Transverse colon (tissue), 4 donors: ENCODE results near the gene CALML3. TPM values are rescaled to one million over a fixed set of nuclear protein-coding genes. Genes with fewer than 3 reads are reported as not detected.

Experiments
- DNase-seq: peaks from one replicate; pipeline ENCODE4 v3.0.0-alpha.2; 2019
- H3K27ac ChIP-seq, 4 donors: fragments of 200-600 bp; sonication (generic); 2 replicates each; pipeline ENCODE4 v1.5.1; 2016 to 2018; ENCODE audit warnings: inconsistent platforms in 4 of 4
- H3K27me3 ChIP-seq: fragments of 200-600 bp; sonication (generic); 2 replicates; pipeline ENCODE4 v1.5.1; 2017; ENCODE audit warnings: inconsistent platforms
- H3K36me3 ChIP-seq, 4 donors: fragments of 200-600 bp; sonication (generic); 2 replicates each; pipeline ENCODE4 v1.5.1; 2017 to 2019; ENCODE audit warnings: inconsistent platforms in 4 of 4
- H3K4me1 ChIP-seq, 4 donors: fragments of 200-600 bp; sonication (generic); 2 replicates each; pipeline ENCODE4 v1.5.1; 2017 to 2020; ENCODE audit warnings: inconsistent platforms in 4 of 4
- H3K4me3 ChIP-seq, 4 donors: fragments of 200-600 bp; sonication (generic); 1 replicate in 1 of 4; 2 replicates in 3 of 4; pipeline versions ENCODE4 v1.5.1 to v1.6.1; 2017 to 2019; ENCODE audit warnings: inconsistent platforms in 4 of 4
- H3K9me3 ChIP-seq, 2 donors: fragments of 200-600 bp; sonication (generic); 2 replicates each; pipeline ENCODE4 v1.5.1; 2017 to 2019; ENCODE audit warnings: inconsistent platforms in 2 of 2
- EP300 ChIP-seq: sonication (generic); formaldehyde crosslinking; IDR thresholded peaks from one replicate; pipeline ENCODE4 v1.6.1; 2017; ENCODE audit warnings: antibody characterized with exemption, low read depth
- POLR2A ChIP-seq: fragments of 450-650 bp; IDR thresholded peaks from one replicate; pipeline ENCODE4 v1.6.1; 2016; ENCODE audit warnings: antibody characterized with exemption, mild to moderate bottlenecking, moderate library complexity
- POLR2AphosphoS5 ChIP-seq, 3 donors: sonication (generic); formaldehyde crosslinking; IDR thresholded peaks; one replicate each; pipeline ENCODE4 v1.6.1; 2016; ENCODE audit warnings: antibody characterized with exemption in 3 of 3
- WGBS, 2 donors: methylation state at CpG; one replicate each; pipeline ENCODE4 v1.1.5; 2018; ENCODE audit warnings: low coverage in 1 of 2; 5-methylcytosine and 5-hydroxymethylcytosine counted together
- in situ Hi-C, 4 donors: fragments of 200-750 bp; cut with MboI; loops; one replicate each; pipeline versions ENCODE4 v1.15.0 to v1.15.1; 2017; ENCODE audit warnings: low sequenced_read_pairs in 3 of 4, low pct_ligation_motif_present in 1 of 4, low pct_unique_long_range_greater_than_20kb in 1 of 4
- intact Hi-C: fragments of 100-400 bp; cut with DNase I; formaldehyde crosslinking; loops from one replicate; pipeline ENCODE4 v1.15.1; 2023; ENCODE audit warnings: low total_unique reads
- total RNA-seq, 4 donors: library from RNA; depleted of rRNA; stranded (reverse); fragments of >200 nt; gene quantifications; one replicate each; pipeline ENCODE4 v1.1.0, GENCODE V29; 2016
- TF ChIP-seq, protein P1 (sequence below), 5 experiments: fragments of 200-600 bp in 3 of 5; fragments of 450-650 bp in 2 of 5; sonication (generic) in 3 of 5; IDR thresholded peaks; 1 replicate in 2 of 5; 2 replicates in 3 of 5; pipeline ENCODE4 v1.5.1; 2016 to 2017; ENCODE audit warnings: antibody characterized with exemption in 5 of 5, inconsistent platforms in 3 of 5, mild to moderate bottlenecking in 2 of 5, moderate library complexity in 1 of 5

CALML3 gene
- total RNA-seq, 4 donors from 2014 or later, result not detected

DNA sequence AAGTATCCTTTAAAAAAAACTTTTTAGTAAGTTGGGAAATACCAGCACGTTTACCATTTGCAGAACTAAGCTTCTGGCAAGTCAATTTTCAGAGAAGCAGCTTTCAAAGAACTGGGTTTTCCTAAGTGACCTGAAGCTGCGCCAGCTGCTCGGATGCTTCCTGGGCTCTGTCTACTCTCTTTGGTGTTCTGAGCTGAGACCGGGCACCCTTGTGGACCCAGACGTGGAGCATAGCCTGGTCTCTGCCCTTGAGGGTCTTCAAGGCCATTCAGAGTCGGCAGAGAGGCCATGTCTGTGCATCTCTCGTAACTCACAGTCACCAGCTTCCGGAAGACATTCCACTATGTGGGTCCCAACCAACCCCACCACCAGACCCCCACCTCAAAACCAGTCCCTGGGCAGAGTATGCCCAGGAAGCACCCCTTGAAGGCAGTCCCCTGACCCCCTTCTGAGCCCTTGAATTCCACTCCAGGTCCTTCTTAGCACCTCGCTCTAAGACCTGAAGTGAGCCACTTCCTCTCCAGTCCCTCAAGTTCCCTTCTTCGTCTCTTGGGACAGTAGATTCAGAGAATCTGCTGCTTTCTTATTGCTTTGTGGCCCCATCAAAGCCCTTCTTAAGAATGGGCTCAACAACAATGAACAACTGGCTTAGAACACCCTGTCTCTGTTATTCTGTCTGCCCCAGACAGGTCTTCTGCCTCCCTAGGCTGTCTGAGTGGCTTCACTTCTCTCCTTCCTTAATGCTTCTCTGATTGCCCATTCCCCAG, 33.9 kb upstream of the CALML3 start:
- no peak for TF ChIP-seq POLR2AphosphoS5 (IDR thresholded peaks at IDR 0.05)
- intact Hi-C loops (no loop called here), in situ Hi-C loops (no loop called here)
- no peak overlapping the region for H3K4me3 ChIP-seq
- H3K36me3 ChIP-seq, result no peaks in the 10 kb centered on the region
- H3K9me3 ChIP-seq, result no peaks in the 10 kb centered on the region
- 83 to 89% methylated on average over 2 to 10 of the region's 10 CpGs for WGBS, 2 donors
- no peak overlapping the region for H3K27ac ChIP-seq
- DNase-seq, result no peak
- H3K27me3 ChIP-seq, result no peaks in the 10 kb centered on the region
- H3K4me1 ChIP-seq, result peaks cover 0 to 21% (median 8%) of the 10 kb centered on the region in 4 donors

DNA sequence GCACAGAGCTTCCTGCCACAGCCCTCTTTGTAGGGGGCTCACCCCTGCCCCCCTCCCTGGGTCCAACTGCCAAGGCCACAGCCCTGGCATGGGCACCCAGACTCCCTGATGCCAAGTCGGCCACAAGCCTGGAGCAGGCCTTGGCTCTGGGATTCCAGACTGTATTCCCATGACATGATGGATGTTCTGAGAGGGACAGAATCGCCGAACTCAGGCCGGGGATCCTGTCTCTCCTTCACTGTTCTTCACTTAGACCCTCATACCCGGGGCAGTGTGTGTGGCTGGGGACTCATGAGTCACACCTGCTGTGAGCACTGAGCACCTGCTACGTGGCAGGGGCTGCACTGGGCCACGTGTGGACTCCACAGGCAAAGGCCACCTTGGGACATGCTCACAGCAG, 33.3 kb upstream of the CALML3 start:
- Histone ChIP-seq H3K36me3 (no peaks in the 10 kb centered on the region), H3K4me1 (peaks cover 0 to 16% (median 7%) of the 10 kb centered on the region in 4 donors), H3K4me3 (no peak overlapping the region), H3K9me3 (no peaks in the 10 kb centered on the region), H3K27me3 (no peaks in the 10 kb centered on the region), H3K27ac (no peak overlapping the region)
- WGBS, 2 donors, result 97% methylated on average over 7 of the region's 7 CpGs; no CpG with 5 or more reads in 1 of the 2 donors
- intact Hi-C loops (no loop called here), in situ Hi-C loops (no loop called here)
- TF ChIP-seq POLR2AphosphoS5 (IDR thresholded peaks at IDR 0.05), result no peak
- DNase-seq, result no peak

DNA sequence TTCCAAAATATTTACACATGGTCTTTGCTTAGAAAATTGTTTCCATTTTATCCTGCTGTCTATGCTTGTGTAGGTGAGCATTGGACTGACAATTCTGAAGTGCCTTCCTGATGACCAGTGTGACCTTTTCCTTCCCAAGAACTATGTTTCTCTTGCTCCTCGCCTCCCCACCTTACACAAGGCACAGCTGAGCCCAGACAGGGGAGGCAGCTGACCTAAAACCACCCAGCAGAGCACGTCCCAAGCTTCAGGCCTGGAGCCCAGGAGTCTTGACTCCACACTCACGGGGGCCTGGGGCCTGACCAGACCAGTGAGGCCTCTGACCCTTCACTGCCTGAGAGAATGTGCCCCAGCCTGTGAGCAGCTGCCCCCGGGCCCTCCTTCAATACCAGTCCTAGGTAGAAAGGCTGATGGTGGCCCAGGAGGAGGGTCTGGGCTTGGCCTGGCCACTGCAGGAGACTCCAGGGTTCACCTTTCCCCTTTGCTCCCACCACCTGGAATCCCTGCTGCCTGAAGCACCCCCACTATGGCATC, 32.4 kb upstream of the CALML3 start:
- in situ Hi-C loops, result no loop called here
- intact Hi-C loops, result no loop called here
- no peak overlapping the region for H3K4me3 ChIP-seq
- TF ChIP-seq POLR2A, result no peak
- no peaks in the 10 kb centered on the region for H3K36me3 ChIP-seq
- WGBS, 2 donors, result 63 to 81% methylated on average over 1 to 4 of the region's 4 CpGs
- no peaks in the 10 kb centered on the region for H3K27me3 ChIP-seq
- H3K4me1 ChIP-seq, result peaks cover 0 to 13% (median 6%) of the 10 kb centered on the region in 4 donors
- no peak for DNase-seq
- H3K27ac ChIP-seq, result no peak overlapping the region
- H3K9me3 ChIP-seq, result no peaks in the 10 kb centered on the region

DNA sequence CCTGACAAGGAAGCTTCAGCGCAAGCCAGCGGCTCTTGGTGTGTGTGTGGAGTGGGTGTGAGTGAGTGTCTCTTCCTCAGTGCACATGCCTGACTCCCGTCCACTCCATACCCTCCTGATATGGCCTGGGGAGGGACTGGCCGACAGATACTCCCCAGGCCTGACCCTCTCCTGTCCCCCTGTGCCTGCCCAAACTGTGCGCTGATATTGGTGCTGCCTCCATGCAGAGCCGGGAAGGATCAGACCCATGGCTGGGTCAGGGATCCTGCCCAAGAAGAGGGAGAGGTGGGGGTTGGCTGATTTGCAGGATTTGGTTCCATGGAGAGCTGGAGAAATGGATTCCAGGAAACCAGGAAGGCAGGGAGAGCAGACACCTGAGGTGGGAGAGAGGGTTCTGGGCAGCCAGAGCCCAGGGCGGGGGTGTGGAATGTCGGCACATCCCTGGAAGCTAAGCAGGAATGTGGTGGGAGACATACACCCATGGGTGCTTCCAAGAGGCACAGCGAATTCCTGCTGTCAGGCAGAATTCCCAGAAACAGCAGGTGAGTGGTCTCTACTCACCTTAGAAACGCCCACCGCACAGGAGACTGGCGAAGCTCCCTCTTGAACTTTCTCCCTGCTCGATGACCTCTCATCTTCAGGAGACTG, 31.7 kb upstream of the CALML3 start:
- intact Hi-C loops, result no loop called here
- Histone ChIP-seq H3K4me3 (no peak overlapping the region), H3K27ac (no peak overlapping the region), H3K27me3 (no peaks in the 10 kb centered on the region), H3K9me3 (no peaks in the 10 kb centered on the region), H3K4me1 (peaks cover 0 to 8% (median 5%) of the 10 kb centered on the region in 4 donors), H3K36me3 (no peaks in the 10 kb centered on the region)
- in situ Hi-C loops, result no loop called here
- no peak for DNase-seq
- TF ChIP-seq EP300, result no peak
- TF ChIP-seq, protein P1, sequence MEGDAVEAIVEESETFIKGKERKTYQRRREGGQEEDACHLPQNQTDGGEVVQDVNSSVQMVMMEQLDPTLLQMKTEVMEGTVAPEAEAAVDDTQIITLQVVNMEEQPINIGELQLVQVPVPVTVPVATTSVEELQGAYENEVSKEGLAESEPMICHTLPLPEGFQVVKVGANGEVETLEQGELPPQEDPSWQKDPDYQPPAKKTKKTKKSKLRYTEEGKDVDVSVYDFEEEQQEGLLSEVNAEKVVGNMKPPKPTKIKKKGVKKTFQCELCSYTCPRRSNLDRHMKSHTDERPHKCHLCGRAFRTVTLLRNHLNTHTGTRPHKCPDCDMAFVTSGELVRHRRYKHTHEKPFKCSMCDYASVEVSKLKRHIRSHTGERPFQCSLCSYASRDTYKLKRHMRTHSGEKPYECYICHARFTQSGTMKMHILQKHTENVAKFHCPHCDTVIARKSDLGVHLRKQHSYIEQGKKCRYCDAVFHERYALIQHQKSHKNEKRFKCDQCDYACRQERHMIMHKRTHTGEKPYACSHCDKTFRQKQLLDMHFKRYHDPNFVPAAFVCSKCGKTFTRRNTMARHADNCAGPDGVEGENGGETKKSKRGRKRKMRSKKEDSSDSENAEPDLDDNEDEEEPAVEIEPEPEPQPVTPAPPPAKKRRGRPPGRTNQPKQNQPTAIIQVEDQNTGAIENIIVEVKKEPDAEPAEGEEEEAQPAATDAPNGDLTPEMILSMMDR (IDR thresholded peaks at IDR 0.05), result no peak
- no peak for TF ChIP-seq POLR2AphosphoS5 (IDR thresholded peaks at IDR 0.05)
- TF ChIP-seq POLR2A, result no peak
- 91 to 100% methylated on average over 1 to 12 of the region's 13 CpGs for WGBS, 2 donors

DNA sequence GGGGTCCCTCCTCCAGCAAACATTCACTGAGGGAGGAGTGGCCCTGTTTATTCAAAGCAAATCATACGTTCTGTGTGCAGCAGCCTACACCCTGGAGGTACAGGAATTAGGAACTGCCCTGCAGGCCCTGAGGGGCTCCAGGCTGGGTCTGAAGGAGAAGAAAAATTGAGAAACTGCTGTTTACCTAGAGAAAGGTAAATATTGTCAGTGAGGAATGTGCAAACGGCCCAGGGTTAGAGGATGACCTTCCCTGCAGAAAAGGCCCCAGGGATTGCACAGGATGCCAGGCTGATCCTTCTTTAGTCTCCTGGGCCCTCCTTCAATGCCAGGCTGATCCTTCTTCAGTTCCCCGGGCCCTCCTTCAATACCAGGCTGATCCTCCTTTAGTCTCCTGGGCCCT, 31.1 kb upstream of the CALML3 start:
- intact Hi-C loops, result no loop called here
- in situ Hi-C loops, result no loop called here
- no peak overlapping the region for H3K27ac ChIP-seq
- H3K9me3 ChIP-seq, result no peaks in the 10 kb centered on the region
- H3K27me3 ChIP-seq, result no peaks in the 10 kb centered on the region
- H3K36me3 ChIP-seq, result no peaks in the 10 kb centered on the region
- H3K4me1 ChIP-seq, result peaks cover 0 to 5% (median 2%) of the 10 kb centered on the region in 4 donors
- no peak for DNase-seq
- 48 to 55% methylated on average over 2 to 3 of the region's 3 CpGs for WGBS, 2 donors
- TF ChIP-seq, protein P1 (IDR thresholded peaks at IDR 0.05), result no peak
- TF ChIP-seq POLR2A (no peak), POLR2AphosphoS5 (IDR thresholded peaks at IDR 0.05) (no peak), EP300 (no peak)
- H3K4me3 ChIP-seq, result no peak overlapping the region
